ENCODE results near the gene MED31. TPM values are rescaled to one million over a fixed set of nuclear protein-coding genes. Genes with fewer than 3 reads are reported as not detected.
"Not testable (repeated sequence)": the region's sequence is repeated elsewhere in the genome, so short reads cannot be mapped to it uniquely, and the experiment has no call there.

Gene MED31
- total RNA-seq, 1 donor from 2014 or later, result 17.6 TPM

- Mint-ChIP-seq H3K27ac (no peak overlapping the region), H3K27me3 (peaks cover 57% of the 10 kb centered on the region)
These were observed 8.7 kb upstream of the MED31 start for GRCh38 chr17:6660101-6660500.

GRCh38 chr17:6658411-6658810, 7.0 kb upstream of the MED31 start:
- H3K36me3 Mint-ChIP-seq; H3K27ac Mint-ChIP-seq; DNase-seq (ENCODE audit: extremely low spot score, unreplicated experiment); H3K9me3 Mint-ChIP-seq: not testable (repeated sequence)
- peaks cover 74% of the 10 kb centered on the region for H3K27me3 Mint-ChIP-seq
- peak overlapping the region; percentile 75 for H3K4me3 Mint-ChIP-seq
- peaks cover 13% of the 10 kb centered on the region for H3K4me1 Mint-ChIP-seq (ENCODE audit: unreplicated experiment)

More at GRCh38 chr17:6660101-6660500, 8.7 kb upstream of the MED31 start:
- TF ChIP-seq CTCF (conservative IDR thresholded peaks at IDR 0.05), result no peak
- no peak for DNase-seq (ENCODE audit: extremely low spot score, unreplicated experiment)
- no peaks in the 10 kb centered on the region for H3K36me3 Mint-ChIP-seq
- peaks cover 5% of the 10 kb centered on the region for H3K4me1 Mint-ChIP-seq (ENCODE audit: unreplicated experiment)
- H3K4me3 Mint-ChIP-seq, result no peak overlapping the region
- H3K9me3 Mint-ChIP-seq, result no peaks in the 10 kb centered on the region

- no peak for TF ChIP-seq CTCF (conservative IDR thresholded peaks at IDR 0.05)
- Mint-ChIP-seq H3K4me1 (ENCODE audit: unreplicated experiment) (peaks cover 15% of the 10 kb centered on the region), H3K27me3 (peaks cover 79% of the 10 kb centered on the region), H3K36me3 (peaks cover 3% of the 10 kb centered on the region), H3K4me3 (peak overlapping the region; percentile 75), H3K27ac (peak overlapping the region; percentile 63), H3K9me3 (no peaks in the 10 kb centered on the region)
- no peak for DNase-seq (ENCODE audit: extremely low spot score, unreplicated experiment)
These were observed 6.4 kb upstream of the MED31 start for GRCh38 chr17:6657633-6658287.

- H3K27ac Mint-ChIP-seq, result peak overlapping the region; percentile 63
- H3K9me3 Mint-ChIP-seq; H3K36me3 Mint-ChIP-seq; DNase-seq (ENCODE audit: extremely low spot score, unreplicated experiment): not testable (repeated sequence)
- H3K4me1 Mint-ChIP-seq (ENCODE audit: unreplicated experiment), result peaks cover 15% of the 10 kb centered on the region
- peaks cover 74% of the 10 kb centered on the region for H3K27me3 Mint-ChIP-seq
- peak overlapping the region; percentile 75 for H3K4me3 Mint-ChIP-seq
These were observed 5.6 kb upstream of the MED31 start for GRCh38 chr17:6656797-6657632.

GRCh38 chr17:6655732-6656361, 4.4 kb upstream of the MED31 start:
- peak overlapping the region; percentile 87 for H3K4me3 Mint-ChIP-seq
- not testable (repeated sequence) for DNase-seq (ENCODE audit: extremely low spot score, unreplicated experiment); H3K36me3 Mint-ChIP-seq; H3K9me3 Mint-ChIP-seq; H3K27ac Mint-ChIP-seq
- H3K4me1 Mint-ChIP-seq (ENCODE audit: unreplicated experiment), result peaks cover 15% of the 10 kb centered on the region
- H3K27me3 Mint-ChIP-seq, result peaks cover 65% of the 10 kb centered on the region

GRCh38 chr17:6654841-6655731, 3.7 kb upstream of the MED31 start:
- H3K9me3 Mint-ChIP-seq, result no peaks in the 10 kb centered on the region
- H3K27me3 Mint-ChIP-seq, result peaks cover 57% of the 10 kb centered on the region
- peaks cover 15% of the 10 kb centered on the region for H3K4me1 Mint-ChIP-seq (ENCODE audit: unreplicated experiment)
- no peak for TF ChIP-seq CTCF (conservative IDR thresholded peaks at IDR 0.05)
- H3K27ac Mint-ChIP-seq, result peak overlapping the region; percentile 31
- no peak for DNase-seq (ENCODE audit: extremely low spot score, unreplicated experiment)
- H3K4me3 Mint-ChIP-seq, result peak overlapping the region; percentile 87
- H3K36me3 Mint-ChIP-seq, result peaks cover 3% of the 10 kb centered on the region
